SK-N-SH (cell line): Measurements from ENCODE around the gene FBXL12. TPM values are rescaled to one million over a fixed set of nuclear protein-coding genes. Genes with fewer than 3 reads are reported as not detected.

Experiments used
- CTCF ChIA-PET: fragments of 300-600, 350-600 bp; formaldehyde crosslinking; extraction: SDS; loops from one replicate; lab custom pipeline; 2021; lab: Yijun Ruan, JAX
- POLR2A ChIA-PET: fragments of 350-600 bp; sonication (Branson Sonifier 250); formaldehyde crosslinking; extraction: SDS; loops from one replicate; lab custom pipeline; 2020; ENCODE audit warnings: antibody characterized with exemption, inconsistent platforms; lab: Yijun Ruan, JAX
- DNase-seq: peaks from one replicate; pipeline ENCODE4 v3.0.0; 2012
- H2AFZ ChIP-seq: fragments of 200-600 bp; sonication (generic); 2 replicates; pipeline ENCODE4 v1.8.1; 2016; ENCODE audit warnings: antibody characterized with exemption, mild to moderate bottlenecking, low read depth
- H3F3A ChIP-seq: fragments of 200-600 bp; sonication (generic); replicated peaks from 2 replicates; pipeline ENCODE3; 2016; ENCODE audit warnings: antibody characterized with exemption, mild to moderate bottlenecking; ENCODE audit not compliant: insufficient read depth
- H3K27ac ChIP-seq, 2 experiments: fragments of 200-500 bp in 1 of 2; fragments of 200-600 bp in 1 of 2; sonication (Bioruptor generic) in 1 of 2; sonication (generic), shearing (Covaris generic) in 1 of 2; 2 replicates each; pipeline versions ENCODE4 v1.5.1 to v1.6.1; 2014 to 2016; ENCODE audit warnings: low read depth in 2 of 2, inconsistent platforms in 1 of 2, low read length in 1 of 2, mild to moderate bottlenecking in 1 of 2, mixed read lengths in 1 of 2
- H3K27me3 ChIP-seq: fragments of 200-600 bp; sonication (generic), shearing (Covaris generic); 2 replicates; pipeline ENCODE4 v1.6.1; 2016; ENCODE audit warnings: mixed run types; ENCODE audit not compliant: insufficient read depth
- H3K36me3 ChIP-seq, 2 experiments: fragments of 200-500 bp in 1 of 2; fragments of 200-600 bp in 1 of 2; sonication (Bioruptor generic) in 1 of 2; sonication (generic) in 1 of 2; replicated peaks in 1 of 2; 2 replicates each; pipeline versions ENCODE3 to v1.5.1; 2014 to 2016; ENCODE audit warnings: low read length in 1 of 2, mild to moderate bottlenecking in 1 of 2; ENCODE audit not compliant: insufficient read depth in 2 of 2, control insufficient read depth in 1 of 2
- H3K4me1 ChIP-seq, 2 experiments: fragments of 200-500 bp in 1 of 2; fragments of 200-600 bp in 1 of 2; sonication (Bioruptor generic) in 1 of 2; sonication (generic), shearing (Covaris generic) in 1 of 2; 2 replicates each; pipeline versions ENCODE4 v1.5.1 to v1.6.1; 2014 to 2016; ENCODE audit warnings: low read depth in 1 of 2, low read length in 1 of 2, mixed run types in 1 of 2; ENCODE audit not compliant: insufficient read depth in 2 of 2, control insufficient read depth in 1 of 2
- H3K4me2 ChIP-seq: fragments of 200-600 bp; sonication (generic), shearing (Covaris generic); 2 replicates; pipeline ENCODE4 v1.6.1; 2017; ENCODE audit warnings: mixed run types
- H3K4me3 ChIP-seq, 2 experiments: fragments of 200-500 bp in 1 of 2; fragments of 200-600 bp in 1 of 2; sonication (Bioruptor generic) in 1 of 2; sonication (generic), shearing (Covaris generic) in 1 of 2; 2 replicates each; pipeline versions ENCODE4 v1.5.1 to v1.8.1; 2014 to 2016; ENCODE audit warnings: low read depth in 2 of 2, inconsistent platforms in 1 of 2, low read length in 1 of 2, mild to moderate bottlenecking in 1 of 2, mixed read lengths in 1 of 2, moderate library complexity in 1 of 2
- H3K79me2 ChIP-seq: fragments of 200-600 bp; sonication (generic); 2 replicates; pipeline ENCODE4 v1.8.1; 2017; ENCODE audit warnings: mild to moderate bottlenecking; ENCODE audit not compliant: insufficient read depth
- H3K9ac ChIP-seq: fragments of 200-600 bp; sonication (generic); 2 replicates; pipeline ENCODE4 v1.6.1; 2017; ENCODE audit warnings: mixed run types
- H3K9me2 ChIP-seq: fragments of 200-600 bp; sonication (generic); 2 replicates; pipeline ENCODE4 v1.6.1; 2017; ENCODE audit warnings: mixed run types
- H3K9me3 ChIP-seq: fragments of 200-600 bp; sonication (generic); 2 replicates; pipeline ENCODE4 v1.6.1; 2017; ENCODE audit warnings: mixed run types, mild to moderate bottlenecking, moderate library complexity
- H4K20me1 ChIP-seq: fragments of 200-600 bp; sonication (generic); 2 replicates; pipeline ENCODE4 v1.6.1; 2017; ENCODE audit warnings: mild to moderate bottlenecking, mixed run types; ENCODE audit not compliant: insufficient read depth
- CHD2 ChIP-seq: fragments of 150-350 bp; IDR thresholded peaks from 2 replicates; pipeline ENCODE4 v1.6.1; 2018; ENCODE audit warnings: low read length; ENCODE audit not compliant: partially characterized antibody
- CTCF ChIP-seq: fragments of 200-600 bp; sonication (generic); IDR thresholded peaks from 2 replicates; pipeline ENCODE4 v1.6.1; 2017; ENCODE audit warnings: antibody characterized with exemption, mild to moderate bottlenecking, moderate library complexity
- ELF1 ChIP-seq: IDR thresholded peaks from 2 replicates; pipeline ENCODE4 v1.4.0; 2012
- EZH2phosphoT487 ChIP-seq: fragments of 200-600 bp; sonication (generic); IDR thresholded peaks from 2 replicates; pipeline ENCODE4 v1.6.1; 2017; ENCODE audit warnings: low read depth, mixed run types, mild to moderate bottlenecking, antibody characterized with exemption, moderate library complexity, borderline replicate concordance
- FOXM1 ChIP-seq: IDR thresholded peaks from 2 replicates; pipeline ENCODE4 v1.4.0; 2012; ENCODE audit warnings: low read depth, mild to moderate bottlenecking
- MXI1 ChIP-seq: IDR thresholded peaks from 2 replicates; pipeline ENCODE4 v1.6.1; 2012; ENCODE audit warnings: mild to moderate bottlenecking, low read depth, low read length, improper control_type of control experiment
- NFIC ChIP-seq: IDR thresholded peaks from 2 replicates; pipeline ENCODE4 v1.4.0; 2012; ENCODE audit warnings: borderline replicate concordance
- PBX3 ChIP-seq: IDR thresholded peaks from 2 replicates; pipeline ENCODE4; 2012
- POLR2AphosphoS5 ChIP-seq: IDR thresholded peaks from 2 replicates; pipeline ENCODE4 v1.6.1; 2012; ENCODE audit warnings: low read depth, low read length
- RCOR1 ChIP-seq: fragments of 150-350 bp; IDR thresholded peaks from 2 replicates; pipeline ENCODE4 v1.6.1; 2017; ENCODE audit warnings: antibody characterized with exemption, low read length
- RFX5 ChIP-seq: IDR thresholded peaks from 2 replicates; pipeline ENCODE4 v1.6.1; 2012; ENCODE audit warnings: mild to moderate bottlenecking, improper control_type of control experiment, low read length
- RXRA ChIP-seq: IDR thresholded peaks from 2 replicates; pipeline ENCODE4 v1.4.0; 2012; ENCODE audit warnings: low read depth, mild to moderate bottlenecking, borderline replicate concordance
- SIN3A ChIP-seq: IDR thresholded peaks from 2 replicates; pipeline ENCODE4 v1.6.1; 2012; ENCODE audit warnings: low read depth, mild to moderate bottlenecking, low read length, moderate library complexity, borderline replicate concordance
- TAF1 ChIP-seq: IDR thresholded peaks from 2 replicates; pipeline ENCODE4 v1.6.1; 2012; ENCODE audit warnings: low read depth, mild to moderate bottlenecking, low read length, moderate library complexity, borderline replicate concordance
- TCF12 ChIP-seq: IDR thresholded peaks from 2 replicates; pipeline ENCODE4 v1.4.0; 2012
- TEAD4 ChIP-seq: IDR thresholded peaks from 2 replicates; pipeline ENCODE4 v1.4.0; 2012; ENCODE audit warnings: mild to moderate bottlenecking, borderline replicate concordance; ENCODE audit not compliant: insufficient read depth
- USF2 ChIP-seq: fragments of 150-350 bp; IDR thresholded peaks from 2 replicates; pipeline ENCODE4 v1.6.1; 2017; ENCODE audit warnings: antibody characterized with exemption, low read length, low read depth, borderline replicate concordance
- YY1 ChIP-seq: IDR thresholded peaks from 2 replicates; pipeline ENCODE4 v1.4.0; 2012; ENCODE audit warnings: low read depth, mild to moderate bottlenecking
- ZBTB33 ChIP-seq: IDR thresholded peaks from 2 replicates; pipeline ENCODE4 v1.4.0; 2012; ENCODE audit warnings: low read depth, borderline replicate concordance
- WGBS: methylation state at CpG from one replicate; pipeline ENCODE4 v1.1.6; 2017; ENCODE audit warnings: low lambda C conversion rate; 5-methylcytosine and 5-hydroxymethylcytosine counted together
- polyA plus RNA-seq, 3 experiments: library from polyadenylated mRNA; depleted of rRNA; stranded (reverse); fragments of >200 nt; gene quantifications; 2 replicates each; pipeline ENCODE4 v1.2.3, GENCODE V29; 2012

The FBXL12 gene
- polyA plus RNA-seq, 1 of the 3 experiments (the other 2 are of a cell fraction) = 27.1 TPM

DNA sequence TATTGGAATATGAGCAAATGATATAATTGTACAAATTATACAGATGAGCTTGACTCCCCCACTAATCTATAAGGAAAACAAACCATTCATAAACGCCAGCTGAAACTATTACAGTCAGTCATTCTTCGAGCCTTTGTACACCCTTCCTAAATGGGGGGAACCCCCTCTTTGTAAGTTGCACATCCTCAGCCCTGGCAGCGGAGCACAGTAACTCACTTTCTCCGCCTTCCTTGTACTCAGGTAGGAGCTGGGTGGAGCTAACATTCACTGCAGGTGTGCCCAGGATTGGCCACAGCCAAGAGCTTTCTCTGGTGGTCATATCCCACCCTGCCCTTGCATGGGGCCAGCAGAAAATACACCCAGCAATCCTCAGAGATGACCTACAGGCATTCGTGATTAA lies 44.9 kb upstream of the FBXL12 start:
- Histone ChIP-seq H3K27ac (no peak overlapping the region), H2AFZ (no peak overlapping the region), H3K9me2 (no peaks in the 10 kb centered on the region), H3K9me3 (no peaks in the 10 kb centered on the region), H3F3A (no peaks in the 10 kb centered on the region), H3K4me1 (peaks cover 0 to 4% of the 10 kb centered on the region in 2 experiments; a peak in 1 of 4 replicates), H3K36me3 (no peaks in the 10 kb centered on the region), H3K4me2 (no peak overlapping the region), H3K27me3 (no peaks in the 10 kb centered on the region), H3K9ac (no peak overlapping the region), H3K4me3 (no peak overlapping the region), H3K79me2 (no peaks in the 10 kb centered on the region), H4K20me1 (no peaks in the 10 kb centered on the region)
- WGBS = 73% methylated on average over 5 of the region's 5 CpGs
- TF ChIP-seq TAF1 (no peak), SIN3A (no peak), YY1 (no peak), POLR2AphosphoS5 (no peak), FOXM1 (no peak), NFIC (no peak), RFX5 (no peak), PBX3 (no peak)
- DNase-seq = no peak
- POLR2A ChIA-PET = no interaction called here
- CTCF ChIA-PET = no interaction called here

DNA sequence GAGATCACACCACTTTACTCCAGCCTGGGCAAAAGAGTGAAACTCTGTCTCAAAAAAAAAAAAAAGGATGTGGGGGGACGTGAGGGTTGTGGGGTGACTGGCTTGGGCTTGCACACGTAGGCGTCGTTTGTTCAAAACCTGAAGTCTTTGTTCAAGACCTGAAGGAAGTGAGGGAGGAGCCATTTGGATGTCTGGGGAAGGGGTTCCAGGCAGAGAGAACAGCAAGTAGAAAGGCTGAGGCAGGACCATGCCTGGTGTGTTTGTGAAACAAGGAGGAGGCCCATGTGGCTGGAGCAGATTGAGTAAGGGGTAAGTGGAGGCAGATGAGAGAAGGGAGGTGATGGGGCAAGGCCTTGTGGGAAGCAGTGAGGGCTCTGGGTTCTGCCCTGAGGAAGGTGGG lies 44.1 kb upstream of the FBXL12 start:
- no peaks in the 10 kb centered on the region for H3K36me3 ChIP-seq
- H4K20me1 ChIP-seq = no peaks in the 10 kb centered on the region
- H3K9me3 ChIP-seq = no peaks in the 10 kb centered on the region
- no peak for TF ChIP-seq EZH2phosphoT487
- no peak for TF ChIP-seq CTCF
- no peak for TF ChIP-seq RXRA
- no peak for TF ChIP-seq TEAD4
- no peak for TF ChIP-seq ELF1
- no peak for TF ChIP-seq RFX5
- TF ChIP-seq RCOR1 = no peak
- TF ChIP-seq NFIC = no peak
- no peak for TF ChIP-seq SIN3A
- TF ChIP-seq ZBTB33 = no peak
- no peak for TF ChIP-seq CHD2
- TF ChIP-seq MXI1 = no peak
- TF ChIP-seq TAF1 = no peak
- TF ChIP-seq USF2 = no peak
- TF ChIP-seq TCF12 = no peak
- WGBS = 88% methylated on average over 4 of the region's 4 CpGs
- H2AFZ ChIP-seq = no peak overlapping the region
- no peak overlapping the region for H3K4me3 ChIP-seq
- ChIA-PET POLR2A (no interaction called here), CTCF (no interaction called here)
- H3K27me3 ChIP-seq = no peaks in the 10 kb centered on the region
- no peak overlapping the region for H3K27ac ChIP-seq
- H3K79me2 ChIP-seq = no peaks in the 10 kb centered on the region
- peaks cover 0 to 4% of the 10 kb centered on the region in 2 experiments; a peak in 1 of 4 replicates for H3K4me1 ChIP-seq
- no peaks in the 10 kb centered on the region for H3K9me2 ChIP-seq
- H3K4me2 ChIP-seq = no peak overlapping the region
- no peak overlapping the region for H3K9ac ChIP-seq
- no peaks in the 10 kb centered on the region for H3F3A ChIP-seq
- no peak for DNase-seq
